Adrenal gland (tissue), 12 donors: ENCODE measurements around the gene AHCYL1. TPM values are rescaled to one million over a fixed set of nuclear protein-coding genes. Genes with fewer than 3 reads are reported as not detected.
"Not testable (repeated sequence)": the region's sequence is repeated elsewhere in the genome, so short reads cannot be mapped to it uniquely, and the experiment has no call there.

Source experiments
- DNase-seq, 7 donors: peaks; one replicate each; pipeline ENCODE4 v3.0.0-alpha.2; 2019 to 2020
- H3K27ac ChIP-seq, 5 donors: fragments of 200-600 bp; sonication (generic) in 4 of 5; 1 replicate in 3 of 5; 2 replicates in 2 of 5; pipeline versions ENCODE4 v1.5.1 to v1.8.0; 2016 to 2020; ENCODE audit warnings: mild to moderate bottlenecking in 1 of 5
- H3K27me3 ChIP-seq: fragments of 200-600 bp; 2 replicates; pipeline ENCODE4 v1.8.0; 2021
- H3K36me3 ChIP-seq, 2 donors: fragments of 200-600 bp; replicated peaks in 1 of 2; 1 replicate in 1 of 2; 2 replicates in 1 of 2; pipeline versions ENCODE4 v1.5.1 to v1.8.0; 2018 to 2022
- H3K4me1 ChIP-seq, 2 donors: fragments of 200-600 bp; replicated peaks in 1 of 2; 1 replicate in 1 of 2; 2 replicates in 1 of 2; pipeline versions ENCODE4 v1.5.1 to v1.8.0; 2018 to 2021
- H3K4me3 ChIP-seq, 4 donors: fragments of 200-600 bp; sonication (generic) in 3 of 4; one replicate each; pipeline ENCODE4 v1.5.1; 2016 to 2018
- H3K9me3 ChIP-seq, 3 donors: fragments of 200-600 bp; sonication (generic) in 1 of 3; replicated peaks in 1 of 3; 1 replicate in 2 of 3; 2 replicates in 1 of 3; pipeline versions ENCODE4 v1.5.1 to v1.8.0; 2016 to 2021
- CTCF ChIP-seq, 6 experiments: fragments of 450-650 bp in 4 of 6; fragments of 200-600 bp in 2 of 6; sonication (generic) in 1 of 6; IDR thresholded peaks; 1 replicate in 5 of 6; 2 replicates in 1 of 6; pipeline versions ENCODE4 v1.5.1 to v1.8.0; 2016 to 2021; ENCODE audit warnings: antibody characterized with exemption in 6 of 6, mild to moderate bottlenecking in 2 of 6, moderate library complexity in 1 of 6
- POLR2A ChIP-seq, 2 donors: fragments of 450-650 bp; IDR thresholded peaks; one replicate each; pipeline ENCODE4 v1.6.1; 2017; ENCODE audit warnings: antibody characterized with exemption in 2 of 2, mild to moderate bottlenecking in 2 of 2, moderate library complexity in 1 of 2
- WGBS, 4 donors: extraction: QIAGEN DNeasy Blood & Tissue Kit in 2 of 4; methylation state at CpG; one replicate each; pipeline versions ENCODE4 v1.1.5 to v1.1.7; 2013 to 2017; 5-methylcytosine and 5-hydroxymethylcytosine counted together
- intact Hi-C, 2 donors: fragments of 100-400 bp; cut with DNase I; formaldehyde crosslinking; loops; one replicate each; pipeline versions ENCODE4 v1.14.1 to v1.15.0; 2022 to 2023
- polyA plus RNA-seq, 3 donors: library from polyadenylated mRNA; stranded (reverse); fragments of 200-250 nt in 2 of 3; fragments of 350-450 nt in 1 of 3; fragmentation: Illumina TruSeq in 1 of 3; extraction: RNeasy Lipid Tissue Mini Kit (QIAGEN cat#74804) in 1 of 3; gene quantifications; one replicate each; pipeline ENCODE4 v1.2.3, GENCODE V29; 2013 to 2014
- total RNA-seq, 9 donors: library from RNA; depleted of rRNA in 4 of 9; stranded (reverse); fragments of >200 nt in 4 of 9; fragments of 120-200 nt in 1 of 9; fragmentation: NEBNext Ultra II Directional in 1 of 9; extraction: Animal tissue kit (Norgen Biotek cat#: 25700) in 1 of 9; gene quantifications; one replicate each; pipeline versions ENCODE4 v1.1.0 to v1.2.4, GENCODE V29; 2013 to 2023
- donor health status: healthy with polysubstance abuse.
- donor health status: Bipolar disorder and iron deficiency.
- donor health status: DM: yes; HTN: yes; CAD: no.
- donor health status: DM: no; HTN: no; CAD: no.
- donor health status: DM: no; HTN: no; CAD: no.
- donor health status: DM: yes; HTN: yes; CAD: no.

AHCYL1 gene
- total and polyA plus RNA-seq, 12 donors: 33.5 to 172 (median 95.3) TPM

GRCh38 chr1:110019770-110020169 is 35.2 kb downstream of the AHCYL1 start:
- H3K4me3 ChIP-seq: no peak overlapping the region
- no peaks in the 10 kb centered on the region for H3K4me1 ChIP-seq
- H3K9me3 ChIP-seq: no peaks in the 10 kb centered on the region
- H3K27me3 ChIP-seq: no peaks in the 10 kb centered on the region
- no peak overlapping the region for H3K27ac ChIP-seq
- TF ChIP-seq CTCF (IDR thresholded peaks at IDR 0.05) (no peak), POLR2A (IDR thresholded peaks at IDR 0.05) (no peak)
- 84 to 95% (median 91%) methylated on average over 1 of the region's 1 CpG for WGBS, 4 donors
- peaks cover 0 to 98% of the 10 kb centered on the region in 2 donors for H3K36me3 ChIP-seq
- DNase-seq: no peak
- intact Hi-C loops: no loop called here

- no peak overlapping the region for H3K4me3 ChIP-seq
- DNase-seq: no peak
- H3K27me3 ChIP-seq: no peaks in the 10 kb centered on the region
- WGBS, 4 donors: 90 to 93% (median 91%) methylated on average over 3 of the region's 3 CpGs
- intact Hi-C loops: no loop called here
- no peak overlapping the region for H3K27ac ChIP-seq
- H3K9me3 ChIP-seq: no peaks in the 10 kb centered on the region
- H3K36me3 ChIP-seq: peaks cover 0 to 83% of the 10 kb centered on the region in 2 donors
- no peaks in the 10 kb centered on the region for H3K4me1 ChIP-seq
- TF ChIP-seq POLR2A (IDR thresholded peaks at IDR 0.05): no peak
- TF ChIP-seq CTCF (IDR thresholded peaks at IDR 0.05): no peak
These were observed 36.7 kb downstream of the AHCYL1 start for GRCh38 chr1:110021285-110021684.

GRCh38 chr1:110024613-110025012 is 40.0 kb downstream of the AHCYL1 start:
- 92 to 96% (median 95%) methylated on average over 4 of the region's 4 CpGs for WGBS, 4 donors
- Histone ChIP-seq H3K27ac (no peak overlapping the region), H3K4me3 (no peak overlapping the region), H3K36me3 (peaks cover 0 to 49% of the 10 kb centered on the region in 2 donors), H3K27me3 (no peaks in the 10 kb centered on the region), H3K4me1 (no peaks in the 10 kb centered on the region), H3K9me3 (no peaks in the 10 kb centered on the region)
- TF ChIP-seq POLR2A (IDR thresholded peaks at IDR 0.05) (no peak), CTCF (IDR thresholded peaks at IDR 0.05) (no peak)
- intact Hi-C loops: no loop called here
- no peak for DNase-seq

- peak overlapping the region in 1 of 4 donors; percentile 18 for H3K4me3 ChIP-seq
- peak overlapping the region in 3 of 5 donors; percentile 16 to 52 (median 36) for H3K27ac ChIP-seq
- WGBS, 4 donors: 59 to 79% (median 73%) methylated on average over 4 of the region's 4 CpGs
- H3K27me3 ChIP-seq, H3K9me3 ChIP-seq, H3K36me3 ChIP-seq, intact Hi-C loops, DNase-seq: not testable (repeated sequence)
- peaks cover 3 to 12% of the 10 kb centered on the region in 2 donors for H3K4me1 ChIP-seq
These were observed 46.1 kb downstream of the AHCYL1 start for GRCh38 chr1:110030687-110031086.

GRCh38 chr1:110032327-110032726 is 47.8 kb downstream of the AHCYL1 start:
- Histone ChIP-seq H3K4me1 (peaks cover 3 to 25% of the 10 kb centered on the region in 2 donors), H3K4me3 (no peak overlapping the region), H3K27ac (no peak overlapping the region), H3K36me3 (no peaks in the 10 kb centered on the region), H3K27me3 (no peaks in the 10 kb centered on the region), H3K9me3 (no peaks in the 10 kb centered on the region)
- 94 to 98% (median 95%) methylated on average over 2 of the region's 2 CpGs for WGBS, 4 donors
- intact Hi-C loops: no loop called here
- no peak for DNase-seq
- no peak for TF ChIP-seq CTCF (IDR thresholded peaks at IDR 0.05)
- no peak for TF ChIP-seq POLR2A (IDR thresholded peaks at IDR 0.05)
